Endodermal cell (in vitro differentiated cells): Measurements from ENCODE around the gene KRT14. TPM values are rescaled to one million over a fixed set of nuclear protein-coding genes. Genes with fewer than 3 reads are reported as not detected.
A peak's percentile ranks its signal among the peaks of the same experiment; 100 is the strongest.

ENCODE experiments used
- DNase-seq: peaks from one replicate; pipeline ENCODE4 v3.0.0-alpha.2; 2017
- H3K27ac ChIP-seq: 2 replicates; pipeline ENCODE4 v1.5.1; 2013; ENCODE audit warnings: mild to moderate bottlenecking, low read depth, low read length, moderate library complexity
- H3K27me3 ChIP-seq: 2 replicates; pipeline ENCODE4 v1.6.1; 2013; ENCODE audit warnings: mild to moderate bottlenecking, low read length, moderate library complexity; ENCODE audit not compliant: insufficient read depth, control insufficient read depth, poor library complexity, severe bottlenecking
- H3K36me3 ChIP-seq: 2 replicates; pipeline ENCODE4 v1.7.0; 2013; ENCODE audit warnings: mild to moderate bottlenecking, low read length, moderate library complexity; ENCODE audit not compliant: control insufficient read depth, insufficient read depth
- H3K4me1 ChIP-seq: one replicate; pipeline ENCODE4 v1.7.0; 2013; ENCODE audit warnings: low read length; ENCODE audit not compliant: control insufficient read depth, insufficient read depth
- H3K4me3 ChIP-seq: 2 replicates; pipeline ENCODE4 v1.5.1; 2013; ENCODE audit warnings: mild to moderate bottlenecking, low read length, moderate library complexity
- H3K9ac ChIP-seq: 2 replicates; pipeline ENCODE4 v1.6.1; 2013; ENCODE audit warnings: mild to moderate bottlenecking, low read length, moderate library complexity; ENCODE audit not compliant: poor library complexity, severe bottlenecking; ENCODE audit errors: extremely low read depth
- H3K9me3 ChIP-seq: 2 replicates; pipeline ENCODE4 v1.6.1; 2013; ENCODE audit warnings: mild to moderate bottlenecking, low read length, moderate library complexity; ENCODE audit not compliant: control insufficient read depth
- H3K27ac Mint-ChIP-seq: 2 replicates; pipeline ENCODE4 v1.8.0; 2020; ENCODE audit warnings: mixed read lengths
- H3K27me3 Mint-ChIP-seq: 2 replicates; pipeline ENCODE4 v1.8.0; 2021; ENCODE audit warnings: mild to moderate bottlenecking, mixed read lengths; ENCODE audit not compliant: insufficient read depth
- H3K36me3 Mint-ChIP-seq: 2 replicates; pipeline ENCODE4 v1.8.0; 2020; ENCODE audit warnings: low read depth, mixed read lengths
- H3K4me1 Mint-ChIP-seq: 2 replicates; pipeline ENCODE4 v1.8.0; 2020; ENCODE audit warnings: mixed read lengths
- H3K4me3 Mint-ChIP-seq: 2 replicates; pipeline ENCODE4 v1.8.0; 2020; ENCODE audit warnings: mild to moderate bottlenecking, moderate library complexity, mixed read lengths
- H3K9me3 Mint-ChIP-seq: 2 replicates; pipeline ENCODE4 v1.8.0; 2020; ENCODE audit warnings: mild to moderate bottlenecking, mixed read lengths
- CTCF ChIP-seq: fragments of 200-600 bp; sonication (generic); conservative IDR thresholded peaks from 2 replicates; pipeline ENCODE4 v1.5.0; 2021; ENCODE audit warnings: antibody characterized with exemption, mild to moderate bottlenecking
- WGBS, 2 experiments: methylation state at CpG; one replicate each; pipeline versions ENCODE4 v1.1.5 to v1.1.7; 2013; ENCODE audit warnings: missing lambda C conversion rate in 2 of 2, mixed read lengths in 1 of 2; ENCODE audit not compliant: insufficient coverage in 1 of 2, insufficient read length in 1 of 2; 5-methylcytosine and 5-hydroxymethylcytosine counted together
- total RNA-seq, 2 donors: library from RNA; stranded (reverse); fragmentation: NEBNext Ultra II Directional in 1 of 2; extraction: Animal tissue kit (Norgen Biotek cat#: 25700) in 1 of 2; gene quantifications; 2 replicates in 1 of 2; 3 replicates in 1 of 2; pipeline ENCODE4 v1.2.1, GENCODE V29; 2021

Gene KRT14
- total RNA-seq, 2 donors from 2014 or later, result not detected

- Histone ChIP-seq H3K9me3 (no peaks in the 10 kb centered on the region), H3K27me3 (no peaks in the 10 kb centered on the region), H3K9ac (no peak overlapping the region), H3K4me3 (no peak overlapping the region), H3K4me1 (no peaks in the 10 kb centered on the region), H3K36me3 (no peaks in the 10 kb centered on the region), H3K27ac (no peak overlapping the region)
- DNase-seq, result no peak
- Mint-ChIP-seq H3K9me3 (no peaks in the 10 kb centered on the region), H3K4me3 (no peak overlapping the region), H3K27ac (no peak overlapping the region), H3K4me1 (no peaks in the 10 kb centered on the region), H3K36me3 (no peaks in the 10 kb centered on the region), H3K27me3 (peaks cover 18% of the 10 kb centered on the region)
- WGBS, 2 experiments, result 58 to 67% methylated on average over 3 of the region's 3 CpGs
- TF ChIP-seq CTCF, result no peak
Measured at GRCh38 chr17:41594363-41594915, 7.7 kb upstream of the KRT14 start.

- no peak for TF ChIP-seq CTCF
- Histone ChIP-seq H3K27ac (no peak overlapping the region), H3K4me1 (no peaks in the 10 kb centered on the region), H3K27me3 (no peaks in the 10 kb centered on the region), H3K36me3 (no peaks in the 10 kb centered on the region), H3K9ac (no peak overlapping the region), H3K4me3 (no peak overlapping the region), H3K9me3 (no peaks in the 10 kb centered on the region)
- Mint-ChIP-seq H3K4me3 (no peak overlapping the region), H3K4me1 (no peaks in the 10 kb centered on the region), H3K27me3 (peaks cover 20% of the 10 kb centered on the region), H3K9me3 (no peaks in the 10 kb centered on the region), H3K36me3 (no peaks in the 10 kb centered on the region), H3K27ac (no peak overlapping the region)
- WGBS, 2 experiments, result 79% methylated on average over 4 to 8 of the region's 8 CpGs
- DNase-seq, result peak; percentile 53
Measured at GRCh38 chr17:41593306-41593981, 6.7 kb upstream of the KRT14 start.

GRCh38 chr17:41592601-41593305 is 6.1 kb upstream of the KRT14 start:
- peaks cover 20% of the 10 kb centered on the region for H3K27me3 Mint-ChIP-seq
- H3K9ac ChIP-seq, result no peak overlapping the region
- H3K27ac Mint-ChIP-seq, result no peak overlapping the region
- H3K4me3 ChIP-seq, result no peak overlapping the region
- no peaks in the 10 kb centered on the region for H3K36me3 ChIP-seq
- 89 to 91% methylated on average over 9 to 12 of the region's 12 CpGs for WGBS, 2 experiments
- no peaks in the 10 kb centered on the region for H3K9me3 ChIP-seq
- no peaks in the 10 kb centered on the region for H3K36me3 Mint-ChIP-seq
- TF ChIP-seq CTCF, result no peak
- no peaks in the 10 kb centered on the region for H3K4me1 Mint-ChIP-seq
- no peaks in the 10 kb centered on the region for H3K4me1 ChIP-seq
- no peaks in the 10 kb centered on the region for H3K27me3 ChIP-seq
- H3K4me3 Mint-ChIP-seq, result no peak overlapping the region
- DNase-seq, result peak; percentile 51
- H3K27ac ChIP-seq, result no peak overlapping the region
- no peaks in the 10 kb centered on the region for H3K9me3 Mint-ChIP-seq
